Astrocyte (in vitro differentiated cells and primary cell): ENCODE results near the gene PSEN2. TPM values are rescaled to one million over a fixed set of nuclear protein-coding genes. Genes with fewer than 3 reads are reported as not detected.
A peak's percentile ranks its signal among the peaks of the same experiment; 100 is the strongest.

ENCODE experiments used
- DNase-seq: peaks from one replicate; pipeline ENCODE4 v3.0.0-alpha.2; 2010; ENCODE audit warnings: low read depth
- FAIRE-seq: peaks from 2 replicates; lab custom pipeline; 2011; peaks lifted over from hg19 to GRCh38; lab: Jason Lieb, UNC
- H2AFZ ChIP-seq: 2 replicates; pipeline ENCODE4 v1.6.0; 2012; ENCODE audit warnings: low read depth, low read length, inconsistent platforms
- H3K27ac ChIP-seq: 2 replicates; pipeline ENCODE4 v1.5.1; 2011; ENCODE audit warnings: low read depth, low read length, inconsistent platforms
- H3K27me3 ChIP-seq: 2 replicates; pipeline ENCODE4 v1.6.0; 2011; ENCODE audit warnings: low read length, inconsistent platforms; ENCODE audit not compliant: insufficient read depth
- H3K36me3 ChIP-seq: 2 replicates; pipeline ENCODE4 v1.5.1; 2011; ENCODE audit warnings: low read length, inconsistent platforms; ENCODE audit not compliant: insufficient read depth
- H3K4me1 ChIP-seq: 2 replicates; pipeline ENCODE4 v1.5.1; 2011; ENCODE audit warnings: low read length, inconsistent platforms; ENCODE audit not compliant: insufficient read depth
- H3K4me2 ChIP-seq: 2 replicates; pipeline ENCODE4 v1.6.0; 2012; ENCODE audit warnings: low read length, inconsistent platforms
- H3K4me3 ChIP-seq: 2 replicates; pipeline ENCODE4 v1.5.1; 2011; ENCODE audit warnings: low read depth, mild to moderate bottlenecking, low read length, inconsistent platforms; ENCODE audit not compliant: insufficient read depth
- H3K79me2 ChIP-seq: 2 replicates; pipeline ENCODE4 v1.6.0; 2012; ENCODE audit warnings: mild to moderate bottlenecking, low read length, inconsistent platforms; ENCODE audit not compliant: insufficient read depth
- H3K9ac ChIP-seq: 2 replicates; pipeline ENCODE4 v1.6.0; 2012; ENCODE audit warnings: mild to moderate bottlenecking, low read length, inconsistent platforms
- H3K9me3 ChIP-seq: 2 replicates; pipeline ENCODE4 v1.5.1; 2012; ENCODE audit warnings: low read depth, mild to moderate bottlenecking, low read length, inconsistent platforms; ENCODE audit not compliant: insufficient read depth
- H4K20me1 ChIP-seq: 2 replicates; pipeline ENCODE4 v1.6.0; 2012; ENCODE audit warnings: low read length, inconsistent platforms; ENCODE audit not compliant: insufficient read depth
- H3K27ac Mint-ChIP-seq: one replicate; pipeline ENCODE4 v1.8.0; 2021; ENCODE audit warnings: mild to moderate bottlenecking, mixed read lengths; ENCODE audit not compliant: unreplicated experiment
- H3K27me3 Mint-ChIP-seq: one replicate; pipeline ENCODE4 v1.8.0; 2021; ENCODE audit warnings: low read depth, mixed read lengths; ENCODE audit not compliant: unreplicated experiment
- H3K36me3 Mint-ChIP-seq: one replicate; pipeline ENCODE4 v1.8.0; 2021; ENCODE audit warnings: low read depth, mixed read lengths; ENCODE audit not compliant: unreplicated experiment
- H3K4me1 Mint-ChIP-seq: one replicate; pipeline ENCODE4 v1.8.0; 2021; ENCODE audit warnings: low read depth, mixed read lengths; ENCODE audit not compliant: unreplicated experiment
- H3K4me3 Mint-ChIP-seq: one replicate; pipeline ENCODE4 v1.8.0; 2021; ENCODE audit warnings: mild to moderate bottlenecking, moderate library complexity, mixed read lengths; ENCODE audit not compliant: unreplicated experiment
- H3K9me3 Mint-ChIP-seq: one replicate; pipeline ENCODE4 v1.8.0; 2021; ENCODE audit warnings: mild to moderate bottlenecking, mixed read lengths; ENCODE audit not compliant: unreplicated experiment
- EZH2 ChIP-seq: IDR thresholded peaks from 2 replicates; pipeline ENCODE4 v1.6.1; 2012; ENCODE audit warnings: mild to moderate bottlenecking, low read length, inconsistent platforms; ENCODE audit not compliant: insufficient read depth
- total RNA-seq: library from RNA; stranded (reverse); gene quantifications from 2 replicates; pipeline ENCODE4 v1.2.1, GENCODE V29; 2021
- TF ChIP-seq, protein P1 (sequence below): IDR thresholded peaks from 2 replicates; pipeline ENCODE4 v1.5.1; 2011; ENCODE audit warnings: low read depth, mild to moderate bottlenecking, inconsistent platforms, low read length, moderate library complexity; ENCODE audit not compliant: insufficient read depth

The PSEN2 gene
- total RNA-seq, 1 donor from 2014 or later = 12.4 TPM

DNA sequence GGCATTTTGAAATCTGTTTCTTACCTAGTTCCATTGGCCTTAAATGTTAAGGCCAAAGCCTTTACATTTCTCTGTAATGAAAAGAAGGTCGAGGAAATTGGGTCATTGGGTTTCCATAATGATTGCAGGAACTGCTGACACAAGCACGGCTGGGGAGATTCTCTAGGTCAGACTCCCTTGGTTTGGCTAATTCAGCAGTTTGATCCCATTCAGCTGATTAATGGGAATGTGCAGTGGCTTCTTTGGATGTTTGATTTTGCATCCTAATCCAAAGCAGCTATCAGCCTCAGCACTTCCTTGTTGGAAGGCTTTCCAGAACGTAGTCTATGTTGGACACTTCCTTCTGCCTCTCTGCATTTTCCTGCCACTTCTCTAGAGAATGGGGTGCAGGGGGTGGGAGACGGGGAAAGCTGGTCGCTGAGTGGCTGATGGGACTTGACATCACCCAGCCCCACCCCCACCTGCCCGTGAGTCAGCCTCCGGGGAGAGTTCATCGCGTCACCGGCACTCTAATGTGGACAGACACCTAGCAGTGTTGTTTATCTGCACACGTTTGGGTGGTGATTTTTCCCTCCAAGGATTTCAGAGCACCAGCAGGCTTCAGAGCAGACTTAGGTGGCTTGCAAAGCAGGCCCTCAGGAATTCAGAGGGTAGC, 5.4 kb downstream of the PSEN2 start:
- Histone ChIP-seq H3K79me2 (no peaks in the 10 kb centered on the region), H4K20me1 (no peaks in the 10 kb centered on the region), H3K9ac (no peak overlapping the region), H3K9me3 (no peaks in the 10 kb centered on the region), H3K27ac (no peak overlapping the region), H3K4me1 (peaks cover 15% of the 10 kb centered on the region), H3K27me3 (no peaks in the 10 kb centered on the region), H3K4me2 (peak overlapping the region; percentile 58), H3K4me3 (no peak overlapping the region), H2AFZ (no peak overlapping the region), H3K36me3 (no peaks in the 10 kb centered on the region)
- FAIRE-seq = no peak
- Mint-ChIP-seq H3K27ac (no peak overlapping the region), H3K36me3 (peaks cover 4% of the 10 kb centered on the region), H3K27me3 (no peaks in the 10 kb centered on the region), H3K4me3 (no peak overlapping the region), H3K4me1 (peaks cover 10% of the 10 kb centered on the region), H3K9me3 (no peaks in the 10 kb centered on the region)
- no peak for TF ChIP-seq EZH2
- TF ChIP-seq, protein P1, sequence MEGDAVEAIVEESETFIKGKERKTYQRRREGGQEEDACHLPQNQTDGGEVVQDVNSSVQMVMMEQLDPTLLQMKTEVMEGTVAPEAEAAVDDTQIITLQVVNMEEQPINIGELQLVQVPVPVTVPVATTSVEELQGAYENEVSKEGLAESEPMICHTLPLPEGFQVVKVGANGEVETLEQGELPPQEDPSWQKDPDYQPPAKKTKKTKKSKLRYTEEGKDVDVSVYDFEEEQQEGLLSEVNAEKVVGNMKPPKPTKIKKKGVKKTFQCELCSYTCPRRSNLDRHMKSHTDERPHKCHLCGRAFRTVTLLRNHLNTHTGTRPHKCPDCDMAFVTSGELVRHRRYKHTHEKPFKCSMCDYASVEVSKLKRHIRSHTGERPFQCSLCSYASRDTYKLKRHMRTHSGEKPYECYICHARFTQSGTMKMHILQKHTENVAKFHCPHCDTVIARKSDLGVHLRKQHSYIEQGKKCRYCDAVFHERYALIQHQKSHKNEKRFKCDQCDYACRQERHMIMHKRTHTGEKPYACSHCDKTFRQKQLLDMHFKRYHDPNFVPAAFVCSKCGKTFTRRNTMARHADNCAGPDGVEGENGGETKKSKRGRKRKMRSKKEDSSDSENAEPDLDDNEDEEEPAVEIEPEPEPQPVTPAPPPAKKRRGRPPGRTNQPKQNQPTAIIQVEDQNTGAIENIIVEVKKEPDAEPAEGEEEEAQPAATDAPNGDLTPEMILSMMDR = no peak
- peak; percentile 47 for DNase-seq

DNA sequence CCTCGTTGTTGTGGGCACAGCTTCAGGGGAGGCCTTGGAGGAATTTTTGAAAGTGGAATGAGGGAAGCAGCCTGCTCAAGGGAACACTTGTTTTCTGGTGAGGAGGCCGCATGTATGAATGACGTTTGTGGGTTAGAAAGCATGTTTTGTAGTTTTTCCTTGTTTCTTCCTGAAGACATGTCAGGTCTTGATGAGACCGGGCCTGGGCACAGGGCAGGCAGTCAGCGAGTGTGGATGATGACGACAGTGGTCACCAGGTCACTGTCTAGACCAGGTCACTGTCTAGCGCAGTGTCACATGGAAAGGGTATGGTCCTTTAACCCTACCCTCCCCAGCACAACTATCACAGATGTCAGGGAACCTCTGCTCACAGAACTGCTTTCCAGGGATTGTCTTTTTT, 7.3 kb downstream of the PSEN2 start:
- no peaks in the 10 kb centered on the region for H3K9me3 Mint-ChIP-seq

More for the DNA sequence above, 7.3 kb downstream of the PSEN2 start:
- Histone ChIP-seq H3K36me3 (no peaks in the 10 kb centered on the region), H4K20me1 (no peaks in the 10 kb centered on the region), H3K9me3 (no peaks in the 10 kb centered on the region), H3K4me1 (peaks cover 13% of the 10 kb centered on the region), H2AFZ (no peak overlapping the region), H3K9ac (no peak overlapping the region), H3K79me2 (no peaks in the 10 kb centered on the region), H3K27ac (no peak overlapping the region), H3K4me3 (no peak overlapping the region), H3K4me2 (no peak overlapping the region), H3K27me3 (no peaks in the 10 kb centered on the region)
- no peak for TF ChIP-seq EZH2
- TF ChIP-seq, protein P1 = no peak
- no peak for FAIRE-seq
- Mint-ChIP-seq H3K27ac (no peak overlapping the region), H3K36me3 (peaks cover 11% of the 10 kb centered on the region), H3K27me3 (no peaks in the 10 kb centered on the region), H3K4me1 (peaks cover 8% of the 10 kb centered on the region), H3K4me3 (no peak overlapping the region)
- no peak for DNase-seq
